ENCODE measurements around the gene ABCB8. TPM values are rescaled to one million over a fixed set of nuclear protein-coding genes. Genes with fewer than 3 reads are reported as not detected.

ABCB8 gene
- total and polyA plus RNA-seq, 9 of the 15 experiments (the other 6 are each of a cell fraction or from before 2014, with no cell fraction given), result 7.6 to 106 (median 36.3) TPM

DNA sequence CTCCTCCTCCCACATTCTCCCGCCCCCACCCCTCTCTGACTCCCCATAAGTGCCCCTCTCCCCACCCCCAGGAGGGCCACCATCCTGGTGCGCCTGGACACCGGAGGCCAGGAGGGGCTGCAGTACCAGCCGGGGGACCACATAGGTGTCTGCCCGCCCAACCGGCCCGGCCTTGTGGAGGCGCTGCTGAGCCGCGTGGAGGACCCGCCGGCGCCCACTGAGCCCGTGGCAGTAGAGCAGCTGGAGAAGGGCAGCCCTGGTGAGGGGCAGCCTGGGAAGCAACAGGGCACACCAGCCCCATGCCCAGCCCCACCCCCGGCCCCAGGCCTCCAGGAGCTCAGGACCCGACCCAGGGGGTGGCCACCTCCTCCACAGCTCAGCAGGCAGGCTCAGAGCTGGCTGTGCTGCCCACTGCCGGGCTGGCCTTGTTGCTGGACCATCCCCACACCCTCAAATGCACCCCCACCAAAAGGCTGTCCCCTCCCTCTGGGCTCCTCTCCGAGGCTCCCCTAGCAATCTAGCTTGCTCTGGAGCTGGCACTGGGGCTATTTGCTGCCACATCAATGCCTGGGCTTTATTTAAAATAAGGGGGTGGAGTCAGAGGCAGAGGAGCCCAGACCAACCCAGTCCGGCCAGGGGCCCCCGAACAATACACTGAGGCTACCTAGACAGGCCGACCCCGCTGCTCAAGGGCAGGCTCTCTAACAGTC lies 18.8 kb upstream of the ABCB8 start (continued):
- TF ChIP-seq, protein P1, sequence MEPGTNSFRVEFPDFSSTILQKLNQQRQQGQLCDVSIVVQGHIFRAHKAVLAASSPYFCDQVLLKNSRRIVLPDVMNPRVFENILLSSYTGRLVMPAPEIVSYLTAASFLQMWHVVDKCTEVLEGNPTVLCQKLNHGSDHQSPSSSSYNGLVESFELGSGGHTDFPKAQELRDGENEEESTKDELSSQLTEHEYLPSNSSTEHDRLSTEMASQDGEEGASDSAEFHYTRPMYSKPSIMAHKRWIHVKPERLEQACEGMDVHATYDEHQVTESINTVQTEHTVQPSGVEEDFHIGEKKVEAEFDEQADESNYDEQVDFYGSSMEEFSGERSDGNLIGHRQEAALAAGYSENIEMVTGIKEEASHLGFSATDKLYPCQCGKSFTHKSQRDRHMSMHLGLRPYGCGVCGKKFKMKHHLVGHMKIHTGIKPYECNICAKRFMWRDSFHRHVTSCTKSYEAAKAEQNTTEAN (CRISPR knock-in tag; IDR thresholded peaks at IDR 0.05), result no peak
- TF ChIP-seq SNIP1 (IDR thresholded peaks at IDR 0.05; ENCODE audit: low read depth) (no peak), THRAP3 (IDR thresholded peaks at IDR 0.05; ENCODE audit: borderline replicate concordance) (no peak), FOXM1 (IDR thresholded peaks at IDR 0.05; ENCODE audit: low read depth) (no peak), FOXM1 (CRISPR knock-in tag; IDR thresholded peaks at IDR 0.05; ENCODE audit: low read depth) (no peak), ZNF140 (CRISPR knock-in tag; IDR thresholded peaks at IDR 0.05) (no peak), SLC30A9 (CRISPR knock-in tag; IDR thresholded peaks at IDR 0.05) (no peak), DACH1 (IDR thresholded peaks at IDR 0.05; ENCODE audit: partially characterized antibody) (no peak), SAFB (IDR thresholded peaks at IDR 0.05; ENCODE audit: borderline replicate concordance, low read depth, low read length) (peak; percentile 87), SMARCA5 (IDR thresholded peaks at IDR 0.05) (no peak), E2F3 (CRISPR knock-in tag; IDR thresholded peaks at IDR 0.05) (no peak), HDAC1 (IDR thresholded peaks at IDR 0.05) (0 out of 4 replicates have a peak, but pooled peaks of 1 of the 2 experiments have one; percentile 15), CBX2 (IDR thresholded peaks at IDR 0.05; ENCODE audit: insufficient read depth, low read length, poor library complexity, severe bottlenecking) (no peak), ZFP1 (CRISPR knock-in tag; IDR thresholded peaks at IDR 0.05) (no peak), SOX6 (IDR thresholded peaks at IDR 0.05) (no peak), KLF16 (IDR thresholded peaks at IDR 0.05) (no peak), ZBTB17 (CRISPR knock-in tag; IDR thresholded peaks at IDR 0.05) (no peak), ASH1L (IDR thresholded peaks at IDR 0.05; ENCODE audit: borderline replicate concordance, low read depth, partially characterized antibody) (no peak), RAD51 (IDR thresholded peaks at IDR 0.05; ENCODE audit: borderline replicate concordance, low read depth) (no peak), ZFP36 (IDR thresholded peaks at IDR 0.05; ENCODE audit: low read depth, low read length, partially characterized antibody) (no peak)
- TF ChIP-seq, protein P2, sequence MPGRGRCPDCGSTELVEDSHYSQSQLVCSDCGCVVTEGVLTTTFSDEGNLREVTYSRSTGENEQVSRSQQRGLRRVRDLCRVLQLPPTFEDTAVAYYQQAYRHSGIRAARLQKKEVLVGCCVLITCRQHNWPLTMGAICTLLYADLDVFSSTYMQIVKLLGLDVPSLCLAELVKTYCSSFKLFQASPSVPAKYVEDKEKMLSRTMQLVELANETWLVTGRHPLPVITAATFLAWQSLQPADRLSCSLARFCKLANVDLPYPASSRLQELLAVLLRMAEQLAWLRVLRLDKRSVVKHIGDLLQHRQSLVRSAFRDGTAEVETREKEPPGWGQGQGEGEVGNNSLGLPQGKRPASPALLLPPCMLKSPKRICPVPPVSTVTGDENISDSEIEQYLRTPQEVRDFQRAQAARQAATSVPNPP (IDR thresholded peaks at IDR 0.05; ENCODE audit: borderline replicate concordance, insufficient read depth, insufficient read length), result no peak
- TF ChIP-seq, protein P3, sequence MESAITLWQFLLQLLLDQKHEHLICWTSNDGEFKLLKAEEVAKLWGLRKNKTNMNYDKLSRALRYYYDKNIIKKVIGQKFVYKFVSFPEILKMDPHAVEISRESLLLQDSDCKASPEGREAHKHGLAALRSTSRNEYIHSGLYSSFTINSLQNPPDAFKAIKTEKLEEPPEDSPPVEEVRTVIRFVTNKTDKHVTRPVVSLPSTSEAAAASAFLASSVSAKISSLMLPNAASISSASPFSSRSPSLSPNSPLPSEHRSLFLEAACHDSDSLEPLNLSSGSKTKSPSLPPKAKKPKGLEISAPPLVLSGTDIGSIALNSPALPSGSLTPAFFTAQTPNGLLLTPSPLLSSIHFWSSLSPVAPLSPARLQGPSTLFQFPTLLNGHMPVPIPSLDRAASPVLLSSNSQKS (CRISPR knock-in tag; IDR thresholded peaks at IDR 0.05), result no peak
- TF ChIP-seq, protein P4, sequence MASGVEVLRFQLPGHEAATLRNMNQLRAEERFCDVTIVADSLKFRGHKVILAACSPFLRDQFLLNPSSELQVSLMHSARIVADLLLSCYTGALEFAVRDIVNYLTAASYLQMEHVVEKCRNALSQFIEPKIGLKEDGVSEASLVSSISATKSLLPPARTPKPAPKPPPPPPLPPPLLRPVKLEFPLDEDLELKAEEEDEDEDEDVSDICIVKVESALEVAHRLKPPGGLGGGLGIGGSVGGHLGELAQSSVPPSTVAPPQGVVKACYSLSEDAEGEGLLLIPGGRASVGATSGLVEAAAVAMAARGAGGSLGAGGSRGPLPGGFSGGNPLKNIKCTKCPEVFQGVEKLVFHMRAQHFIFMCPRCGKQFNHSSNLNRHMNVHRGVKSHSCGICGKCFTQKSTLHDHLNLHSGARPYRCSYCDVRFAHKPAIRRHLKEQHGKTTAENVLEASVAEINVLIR (CRISPR knock-in tag; IDR thresholded peaks at IDR 0.05), result no peak
- TF ChIP-seq, protein P5, sequence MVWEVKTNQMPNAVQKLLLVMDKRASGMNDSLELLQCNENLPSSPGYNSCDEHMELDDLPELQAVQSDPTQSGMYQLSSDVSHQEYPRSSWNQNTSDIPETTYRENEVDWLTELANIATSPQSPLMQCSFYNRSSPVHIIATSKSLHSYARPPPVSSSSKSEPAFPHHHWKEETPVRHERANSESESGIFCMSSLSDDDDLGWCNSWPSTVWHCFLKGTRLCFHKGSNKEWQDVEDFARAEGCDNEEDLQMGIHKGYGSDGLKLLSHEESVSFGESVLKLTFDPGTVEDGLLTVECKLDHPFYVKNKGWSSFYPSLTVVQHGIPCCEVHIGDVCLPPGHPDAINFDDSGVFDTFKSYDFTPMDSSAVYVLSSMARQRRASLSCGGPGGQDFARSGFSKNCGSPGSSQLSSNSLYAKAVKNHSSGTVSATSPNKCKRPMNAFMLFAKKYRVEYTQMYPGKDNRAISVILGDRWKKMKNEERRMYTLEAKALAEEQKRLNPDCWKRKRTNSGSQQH (CRISPR knock-in tag; IDR thresholded peaks at IDR 0.05), result no peak

All from K562 (cell line).